Liver (tissue), 9 donors: ENCODE measurements around the gene MAN1A2. TPM values are rescaled to one million over a fixed set of nuclear protein-coding genes. Genes with fewer than 3 reads are reported as not detected.

Experiments used
- DNase-seq: peaks from one replicate; pipeline ENCODE4 v3.0.0-alpha.2; 2017; ENCODE audit warnings: low spot score
- H3K27ac ChIP-seq, 2 donors: one replicate each; pipeline ENCODE4 v1.7.0; 2013; ENCODE audit warnings: inconsistent platforms in 2 of 2, low read length in 2 of 2, control low read depth in 1 of 2, low read depth in 1 of 2, mild to moderate bottlenecking in 1 of 2
- H3K27me3 ChIP-seq, 4 donors: one replicate each; pipeline versions ENCODE4 v1.6.1 to v1.7.0; 2013; ENCODE audit warnings: low read length in 3 of 4, inconsistent platforms in 1 of 4, mild to moderate bottlenecking in 1 of 4, moderate library complexity in 1 of 4; ENCODE audit not compliant: control insufficient read depth in 4 of 4, insufficient read depth in 4 of 4
- H3K36me3 ChIP-seq, 4 donors: one replicate each; pipeline versions ENCODE4 v1.6.1 to v1.7.0; 2013; ENCODE audit warnings: low read length in 3 of 4, mild to moderate bottlenecking in 3 of 4, low read depth in 1 of 4, moderate library complexity in 1 of 4; ENCODE audit not compliant: control insufficient read depth in 4 of 4, insufficient read depth in 3 of 4
- H3K4me1 ChIP-seq, 4 donors: one replicate each; pipeline versions ENCODE4 v1.6.1 to v1.7.0; 2013; ENCODE audit warnings: low read length in 3 of 4, mild to moderate bottlenecking in 3 of 4, moderate library complexity in 1 of 4; ENCODE audit not compliant: control insufficient read depth in 4 of 4, insufficient read depth in 4 of 4
- H3K4me3 ChIP-seq, 3 donors: one replicate each; pipeline versions ENCODE4 v1.6.1 to v1.7.0; 2013; ENCODE audit warnings: low read length in 3 of 3, control low read depth in 1 of 3, low read depth in 1 of 3, mild to moderate bottlenecking in 1 of 3
- H3K9ac ChIP-seq, 2 donors: one replicate each; pipeline ENCODE4 v1.7.0; 2013; ENCODE audit warnings: low read length in 2 of 2, mild to moderate bottlenecking in 2 of 2, moderate library complexity in 2 of 2, control low read depth in 1 of 2, low read depth in 1 of 2
- H3K9me3 ChIP-seq, 4 donors: one replicate each; pipeline versions ENCODE4 v1.6.1 to v1.7.0; 2013; ENCODE audit warnings: low read length in 3 of 4; ENCODE audit not compliant: control insufficient read depth in 4 of 4
- CTCF ChIP-seq: fragments of 150-350 bp; IDR thresholded peaks from 2 replicates; pipeline ENCODE4 v1.5.1; 2017; ENCODE audit warnings: improper control_type of control experiment, low read depth, low read length; ENCODE audit not compliant: missing input control
- EGR1 ChIP-seq, 2 donors: IDR thresholded peaks; 2 replicates each; pipeline ENCODE4 v1.6.1; 2016 to 2018; ENCODE audit warnings: antibody characterized with exemption in 2 of 2, low read depth in 2 of 2
- FOXA1 ChIP-seq: IDR thresholded peaks from 2 replicates; pipeline ENCODE4 v1.6.1; 2016; ENCODE audit warnings: antibody characterized with exemption
- HNF4G ChIP-seq: IDR thresholded peaks from 2 replicates; pipeline ENCODE4 v1.6.1; 2016; ENCODE audit warnings: antibody characterized with exemption
- JUND ChIP-seq, 2 donors: IDR thresholded peaks; 2 replicates each; pipeline ENCODE4 v1.6.1; 2016; ENCODE audit warnings: antibody characterized with exemption in 2 of 2
- MAX ChIP-seq: IDR thresholded peaks from 2 replicates; pipeline ENCODE4 v1.6.1; 2016; ENCODE audit warnings: antibody characterized with exemption
- NR2F2 ChIP-seq: IDR thresholded peaks from 2 replicates; pipeline ENCODE4 v1.6.1; 2016; ENCODE audit warnings: antibody characterized with exemption
- RAD21 ChIP-seq, 2 donors: IDR thresholded peaks; 2 replicates each; pipeline ENCODE4 v1.6.1; 2016; ENCODE audit warnings: antibody characterized with exemption in 2 of 2, mild to moderate bottlenecking in 2 of 2
- SP1 ChIP-seq: IDR thresholded peaks from 2 replicates; pipeline ENCODE4 v1.6.1; 2018; ENCODE audit warnings: antibody characterized with exemption, mild to moderate bottlenecking
- TAF1 ChIP-seq: conservative IDR thresholded peaks from 2 replicates; pipeline ENCODE4 v1.6.1; 2016; ENCODE audit warnings: antibody characterized with exemption, mild to moderate bottlenecking
- YY1 ChIP-seq: IDR thresholded peaks from 2 replicates; pipeline ENCODE4 v1.6.1; 2016; ENCODE audit warnings: antibody characterized with exemption, mild to moderate bottlenecking
- ZBTB33 ChIP-seq: IDR thresholded peaks from 2 replicates; pipeline ENCODE4 v1.6.1; 2016; ENCODE audit warnings: antibody characterized with exemption
- WGBS: extraction: QIAGEN DNeasy Blood & Tissue Kit; methylation state at CpG from one replicate; pipeline ENCODE4 v1.1.7; 2013; 5-methylcytosine and 5-hydroxymethylcytosine counted together
- polyA plus RNA-seq, 2 donors: library from polyadenylated mRNA; stranded (reverse) in 1 of 2; unstranded in 1 of 2; fragments of 200-250 nt in 1 of 2; fragments of >200 nt in 1 of 2; fragmentation: Nextera tagmentation in 1 of 2; extraction: Ambion mirVana in 1 of 2; gene quantifications; one replicate each; pipeline versions ENCODE4 v1.2.1 to v1.2.3, GENCODE V29; 2013 to 2015
- total RNA-seq, 2 donors: library from RNA; depleted of rRNA; stranded (reverse); fragments of >200 nt; gene quantifications; one replicate each; pipeline ENCODE4 v1.2.3, GENCODE V29; 2014
- donor health status: healthy.
- donor health status: healthy.
- donor health status: healthy.
- donor health status: healthy.
- donor health status: healthy.

The MAN1A2 gene
- total and polyA plus RNA-seq, 4 donors, result 10.9 to 58.7 (median 25.1) TPM

GRCh38 chr1:117366177-117367045, 838 bp upstream of the MAN1A2 start:
- Histone ChIP-seq H3K4me1 (peaks cover 2 to 29% (median 23%) of the 10 kb centered on the region in 4 donors), H3K9me3 (no peaks in the 10 kb centered on the region), H3K9ac (peak overlapping the region; percentile 85 to 90), H3K36me3 (no peaks in the 10 kb centered on the region), H3K27me3 (no peaks in the 10 kb centered on the region), H3K4me3 (peak overlapping the region; percentile 88 to 97 (median 92)), H3K27ac (peak overlapping the region; percentile 91 to 95)
- TF ChIP-seq EGR1 (IDR thresholded peaks at IDR 0.05; ENCODE audit: low read depth in 2 of 2) (peak in 1 of 2 donors; percentile 13), RAD21 (IDR thresholded peaks at IDR 0.05) (peak in 1 of 2 donors; percentile 40), NR2F2 (no peak), YY1 (peak; percentile 47), ZBTB33 (no peak), TAF1 (peak; percentile 16)
- peak; percentile 93 for DNase-seq
- 1% methylated on average over 75 of the region's 75 CpGs for WGBS

DNA sequence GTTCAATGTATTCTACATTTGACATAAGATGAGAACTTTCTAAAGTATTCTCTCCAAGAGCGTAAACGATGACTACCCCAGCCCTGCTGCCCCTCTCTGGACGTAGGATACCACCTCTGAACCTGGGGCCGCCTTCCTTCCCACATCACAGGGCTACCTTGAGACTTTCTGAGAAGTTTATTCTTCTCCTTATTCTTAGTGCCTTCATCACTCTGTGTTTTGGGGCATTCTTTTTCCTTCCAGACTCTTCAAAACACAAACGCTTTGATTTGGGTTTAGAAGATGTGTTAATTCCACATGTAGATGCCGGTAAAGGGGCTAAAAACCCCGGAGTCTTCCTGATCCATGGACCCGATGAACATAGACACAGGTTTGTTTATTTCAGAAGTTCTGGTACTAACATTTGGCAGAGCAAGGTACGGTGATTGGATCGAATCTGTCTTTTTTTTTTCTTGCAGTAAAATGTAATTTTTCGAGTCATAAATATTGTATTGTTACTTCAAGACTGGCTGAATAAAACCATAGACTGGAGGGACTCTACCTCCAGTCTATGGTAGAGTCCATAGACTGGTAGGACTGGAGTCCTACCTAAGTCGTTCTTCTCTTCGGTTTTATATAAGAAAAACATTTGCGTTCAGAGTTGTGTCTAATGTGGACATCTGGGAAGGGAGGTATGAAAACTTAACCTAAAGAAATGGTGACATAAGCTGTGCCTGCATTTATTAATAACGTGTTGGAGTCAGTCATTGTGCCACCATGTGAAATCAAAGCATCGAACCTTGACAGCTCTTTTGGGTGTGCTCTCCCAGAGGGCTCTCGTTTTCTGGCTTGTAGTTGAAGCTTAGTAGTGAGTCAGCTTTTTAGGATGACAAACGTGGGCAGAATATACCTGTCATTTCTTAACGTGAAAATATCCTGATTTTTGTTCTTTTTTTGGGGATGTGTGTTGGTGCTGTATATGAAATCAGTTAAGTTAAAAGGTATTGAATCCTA, 1.2 kb downstream of the MAN1A2 start:
- no peaks in the 10 kb centered on the region for H3K9me3 ChIP-seq
- TF ChIP-seq MAX (peak; percentile 40), EGR1 (IDR thresholded peaks at IDR 0.05; ENCODE audit: low read depth in 2 of 2) (no peak), RAD21 (IDR thresholded peaks at IDR 0.05) (no peak)
- H3K4me1 ChIP-seq, result peaks cover 5 to 41% (median 32%) of the 10 kb centered on the region in 4 donors
- DNase-seq, result no peak
- no peaks in the 10 kb centered on the region for H3K27me3 ChIP-seq
- H3K27ac ChIP-seq, result peak overlapping the region; percentile 91 to 95
- WGBS, result 4% methylated on average over 19 of the region's 19 CpGs
- peak overlapping the region; percentile 95 for H3K9ac ChIP-seq
- H3K36me3 ChIP-seq, result no peaks in the 10 kb centered on the region
- H3K4me3 ChIP-seq, result peak overlapping the region; percentile 92 to 97 (median 97)

- TF ChIP-seq SP1, result no peak
- TF ChIP-seq NR2F2, result no peak
- TF ChIP-seq JUND (IDR thresholded peaks at IDR 0.05), result no peak
- TF ChIP-seq EGR1 (IDR thresholded peaks at IDR 0.05; ENCODE audit: low read depth in 2 of 2), result no peak
- no peak for TF ChIP-seq MAX
- TF ChIP-seq ZBTB33, result no peak
- no peak for TF ChIP-seq CTCF
- no peak for TF ChIP-seq HNF4G
- no peak for TF ChIP-seq FOXA1
- TF ChIP-seq YY1, result no peak
- 17% methylated on average over 2 of the region's 2 CpGs for WGBS
- H3K27me3 ChIP-seq, result no peaks in the 10 kb centered on the region
- H3K27ac ChIP-seq, result no peak overlapping the region
- no peak for DNase-seq
- H3K36me3 ChIP-seq, result no peaks in the 10 kb centered on the region
- H3K4me3 ChIP-seq, result peak overlapping the region; percentile 41 to 97 (median 45)
- no peaks in the 10 kb centered on the region for H3K9me3 ChIP-seq
- peak overlapping the region in 1 of 2 donors; percentile 83 for H3K9ac ChIP-seq
- H3K4me1 ChIP-seq, result peaks cover 5 to 41% (median 32%) of the 10 kb centered on the region in 4 donors
These were observed 2.8 kb downstream of the MAN1A2 start for GRCh38 chr1:117370071-117370470.
